Activated CD4-positive, alpha-beta memory T cell treated with anti-CD3 and anti-CD28 coated beads, Interleukin-2, amount 10 ng/mL, durations not matched to agents 7 days and 5 days (primary cell): ENCODE results near the gene ETFDH. TPM values are rescaled to one million over a fixed set of nuclear protein-coding genes. Genes with fewer than 3 reads are reported as not detected.

Experiments used
- total RNA-seq, 2 experiments: library from RNA; stranded (reverse); gene quantifications; one replicate each; pipeline ENCODE4 v1.2.3, GENCODE V29; 2021

Gene ETFDH
- total RNA-seq, 2 experiments from 2014 or later, result 22.0 to 24.3 TPM

Other genes with a start within 250 kb of the ETFDH start
- not detected for gene RXFP1, start 150.4 kb upstream of the ETFDH start, total RNA-seq
- 10 to 100 TPM; 15.5 to 19.7 TPM for gene C4orf46, start 409 bp upstream of the ETFDH start, total RNA-seq
- gene PPID, start 51.1 kb downstream of the ETFDH start, total RNA-seq, result 10 to 100 TPM; 46.2 to 47.5 TPM
- 10 to 100 TPM; 16.9 to 17.3 TPM for gene FNIP2, start 96.7 kb downstream of the ETFDH start, total RNA-seq